NCI-H2029 treated with DMSO at 0.1 percent for 48 hours (cell line): ENCODE measurements around the gene PRKCZ.

Experiments used
- DNase-seq: peaks from one replicate; lab custom pipeline; 2025; lab: John Stamatoyannopoulos, UW

PRKCZ gene

GRCh38 chr1:2194898-2195673 is 144.9 kb downstream of the PRKCZ start:
- DNase-seq: peak; percentile 10

GRCh38 chr1:2195785-2196184 is 145.6 kb downstream of the PRKCZ start:
- no peak for DNase-seq

DNA sequence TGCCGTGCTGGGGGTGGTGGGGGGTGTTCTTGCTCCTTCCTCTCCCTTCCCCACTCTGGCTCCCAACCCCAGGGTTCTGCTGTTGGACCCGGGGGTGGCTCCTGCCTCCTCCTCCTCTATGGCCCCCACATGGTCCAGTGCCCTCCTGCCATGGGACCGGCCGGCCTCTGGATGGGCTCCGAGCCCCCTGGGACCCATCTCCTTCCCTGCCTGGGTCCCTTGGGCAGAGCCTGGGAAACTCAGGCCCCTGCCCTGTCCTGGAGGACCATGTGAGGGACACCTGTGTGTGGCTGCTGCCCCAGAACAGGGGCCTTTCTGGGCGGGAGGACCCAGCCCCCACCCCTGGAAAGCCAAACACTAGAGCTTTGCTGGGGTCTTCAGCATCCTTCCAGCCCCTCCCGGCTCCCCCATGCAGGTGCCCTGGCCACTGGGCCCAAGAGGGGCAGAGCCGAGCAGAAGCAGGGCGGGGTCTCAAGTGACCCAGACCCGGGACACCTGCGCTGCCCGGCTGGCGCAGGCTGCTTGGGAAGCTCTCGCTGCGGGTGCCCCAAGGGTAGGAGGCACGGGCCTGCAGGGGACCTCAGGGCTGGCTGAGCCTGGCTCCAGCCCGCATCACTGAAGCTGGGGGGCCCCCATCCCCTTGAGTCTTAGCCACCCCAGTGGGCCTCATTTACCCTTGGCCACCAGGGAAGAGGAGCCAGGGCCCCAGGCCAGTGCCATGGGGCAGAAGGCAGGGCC is 146.9 kb downstream of the PRKCZ start:
- DNase-seq: no peak

GRCh38 chr1:2197707-2198165 is 147.5 kb downstream of the PRKCZ start:
- DNase-seq: no peak

DNA sequence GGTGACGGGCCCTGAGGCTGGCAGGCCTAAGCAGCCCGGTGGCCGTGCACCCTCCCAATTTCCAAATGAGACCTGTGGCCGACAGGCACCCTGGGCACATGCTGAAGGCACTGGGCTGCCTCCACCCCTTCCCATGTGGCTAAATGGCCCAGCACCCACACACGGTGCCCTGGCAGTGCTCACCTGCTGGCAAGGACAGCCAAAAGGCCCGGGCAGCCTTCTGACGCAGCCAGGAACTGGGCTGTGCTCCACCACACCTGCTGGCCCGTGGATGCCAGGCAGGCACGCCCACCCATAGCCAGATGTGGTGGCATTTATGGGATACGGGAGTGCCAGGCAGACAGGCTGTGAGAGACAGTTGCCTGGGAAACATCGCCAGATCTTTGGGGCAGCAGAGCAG is 148.4 kb downstream of the PRKCZ start:
- DNase-seq: no peak

- no peak for DNase-seq
Measured at GRCh38 chr1:2199042-2199810, 149.0 kb downstream of the PRKCZ start.

DNA sequence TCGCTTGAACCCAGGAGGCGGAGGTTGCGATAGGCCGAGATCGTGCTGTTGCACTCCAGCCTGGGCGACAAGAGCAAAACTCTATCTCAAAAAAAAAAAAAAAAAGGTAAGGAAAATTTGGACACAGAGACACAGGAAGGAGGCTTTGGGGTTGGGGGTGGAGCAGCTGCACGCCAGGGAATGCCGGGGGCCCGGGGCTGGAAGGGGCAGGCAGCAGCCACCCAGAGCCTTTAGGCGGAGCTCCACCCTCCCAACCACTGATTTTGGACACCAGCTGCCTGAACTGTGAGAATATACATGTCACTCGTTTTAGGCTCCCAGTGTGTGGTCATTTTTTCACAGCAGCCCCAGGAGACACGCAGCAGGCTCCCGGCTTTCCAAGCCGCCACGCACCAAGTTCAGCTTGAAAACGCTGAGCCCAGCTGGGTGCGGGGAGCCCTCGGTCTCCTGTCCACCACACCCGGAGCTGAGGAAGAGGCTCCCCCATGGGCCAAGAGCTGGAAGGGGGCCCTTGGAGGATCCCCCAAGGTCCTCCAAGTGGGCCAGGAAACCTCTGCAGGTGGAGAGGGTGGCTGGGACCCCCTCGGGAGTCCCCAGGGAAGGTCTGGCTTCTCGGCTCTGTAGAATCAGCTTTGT is 150.2 kb downstream of the PRKCZ start:
- DNase-seq: no peak

DNA sequence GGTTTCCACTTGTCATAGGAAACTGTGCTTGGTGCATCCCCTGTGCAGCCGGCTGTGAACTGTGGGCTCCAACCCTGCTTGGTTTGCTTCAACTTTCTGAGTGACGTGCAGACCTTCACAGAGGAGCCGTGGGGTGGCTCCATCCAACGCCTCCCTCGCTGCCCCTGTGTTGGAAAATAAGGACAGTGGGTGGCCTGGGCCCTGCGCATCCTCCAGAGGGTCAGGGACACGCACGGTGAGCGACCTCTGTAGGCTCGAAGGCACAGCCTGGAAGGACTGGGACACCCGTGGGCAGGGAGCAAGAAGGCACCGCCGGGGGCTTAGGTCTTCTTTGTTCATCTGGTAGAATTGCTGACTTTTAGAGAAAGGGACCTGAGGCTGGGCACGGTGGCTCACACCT is 150.9 kb downstream of the PRKCZ start:
- DNase-seq: no peak

DNA sequence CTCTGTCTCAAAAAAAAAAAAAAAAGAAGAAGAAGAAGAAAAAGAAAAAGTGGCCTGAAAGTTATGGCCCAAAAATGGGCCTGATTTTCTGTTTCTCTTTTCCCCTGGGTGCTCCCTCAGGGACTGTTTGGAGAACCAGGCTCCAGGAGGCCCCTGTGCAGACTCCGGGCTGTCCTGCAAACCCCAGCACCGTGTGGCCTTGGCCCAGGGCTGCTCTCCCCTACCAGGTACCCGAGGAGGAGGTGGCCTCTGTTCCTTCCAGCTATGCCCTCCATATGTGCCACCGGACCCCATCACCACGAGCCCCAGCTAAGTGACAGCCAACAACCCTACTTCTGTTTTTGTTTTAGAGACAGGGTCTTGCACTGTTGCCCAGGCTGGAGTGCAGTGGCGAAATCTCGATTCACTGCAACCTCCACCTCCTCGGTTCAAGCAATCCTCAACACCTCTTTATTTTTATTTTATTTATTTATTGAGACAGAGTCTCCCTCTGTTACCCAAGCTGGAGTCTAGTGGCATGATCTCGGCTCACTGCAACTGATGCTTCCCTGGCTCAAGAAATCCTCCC is 151.9 kb downstream of the PRKCZ start:
- no peak for DNase-seq

DNA sequence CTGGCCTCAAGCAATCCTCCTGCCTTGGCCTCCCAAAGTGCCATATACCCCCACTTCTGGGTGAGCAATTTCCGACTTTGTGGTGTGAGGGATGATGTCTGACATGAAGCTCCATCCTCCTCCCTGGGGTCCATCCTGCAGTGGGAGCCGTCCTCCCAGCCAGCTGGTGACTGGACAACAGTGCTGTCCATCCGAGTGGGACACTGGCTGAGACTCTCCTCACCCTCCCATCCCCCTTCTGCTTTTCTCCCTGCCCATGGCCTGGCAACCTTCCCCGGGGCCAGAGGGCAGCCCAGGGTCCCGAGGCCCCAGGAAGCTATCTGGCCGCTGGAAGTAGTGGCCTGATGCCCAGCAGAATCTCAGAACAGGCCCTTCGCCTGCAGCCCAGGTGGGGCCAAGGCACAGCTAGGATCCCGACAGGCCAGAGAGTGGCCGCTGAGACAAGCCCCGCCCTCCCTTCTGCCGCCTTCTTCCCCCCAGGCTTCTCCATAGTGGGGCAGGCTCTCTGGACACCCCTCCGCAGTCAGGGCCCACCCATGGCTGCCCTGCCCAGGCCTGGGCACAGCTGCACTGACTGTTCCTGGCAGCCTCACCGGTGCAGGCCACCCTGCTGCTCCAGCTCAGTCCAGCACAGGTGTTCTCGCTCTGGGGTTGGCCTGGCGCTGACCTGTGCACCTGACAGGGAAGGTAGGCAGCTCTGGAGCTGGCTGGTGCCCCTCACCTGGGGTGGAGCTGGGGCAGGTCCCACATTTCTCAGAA is 152.8 kb downstream of the PRKCZ start:
- DNase-seq: no peak

DNA sequence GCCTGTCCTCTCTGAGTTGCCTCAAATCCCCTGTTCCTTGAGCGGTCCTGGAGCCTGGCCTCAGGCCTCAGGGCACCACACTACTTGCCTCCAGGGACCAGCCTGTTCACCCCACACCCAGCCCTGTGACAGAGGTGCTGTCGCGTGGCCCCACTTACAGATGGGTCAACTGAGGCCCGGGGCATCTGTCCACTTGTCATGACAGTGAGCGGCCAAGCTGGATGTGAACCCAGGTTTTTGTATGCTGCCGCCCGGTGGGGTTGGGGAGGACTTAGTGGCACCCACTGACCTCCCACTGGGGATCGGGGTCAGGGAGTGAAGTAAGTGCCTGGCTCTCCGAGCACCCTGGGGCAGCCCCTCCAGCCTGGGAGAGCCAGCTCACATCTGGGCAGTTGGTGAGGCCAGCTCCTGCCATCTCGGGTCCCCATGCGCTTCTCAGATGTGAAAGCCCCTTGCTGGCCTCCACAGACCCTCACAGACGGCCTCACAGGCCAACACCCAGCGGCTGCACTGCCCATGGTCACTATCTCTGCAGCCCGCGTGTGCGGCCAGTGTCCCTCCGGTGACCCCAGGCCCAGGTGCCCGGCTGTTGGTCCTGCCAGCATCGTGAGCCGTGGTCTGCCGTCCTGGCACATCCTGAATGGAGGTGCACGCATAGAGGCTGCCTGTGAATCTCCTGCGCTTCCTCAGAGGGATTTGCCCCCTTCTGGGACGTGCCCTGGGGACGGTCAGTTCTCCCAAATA is 153.6 kb downstream of the PRKCZ start:
- no peak for DNase-seq

DNA sequence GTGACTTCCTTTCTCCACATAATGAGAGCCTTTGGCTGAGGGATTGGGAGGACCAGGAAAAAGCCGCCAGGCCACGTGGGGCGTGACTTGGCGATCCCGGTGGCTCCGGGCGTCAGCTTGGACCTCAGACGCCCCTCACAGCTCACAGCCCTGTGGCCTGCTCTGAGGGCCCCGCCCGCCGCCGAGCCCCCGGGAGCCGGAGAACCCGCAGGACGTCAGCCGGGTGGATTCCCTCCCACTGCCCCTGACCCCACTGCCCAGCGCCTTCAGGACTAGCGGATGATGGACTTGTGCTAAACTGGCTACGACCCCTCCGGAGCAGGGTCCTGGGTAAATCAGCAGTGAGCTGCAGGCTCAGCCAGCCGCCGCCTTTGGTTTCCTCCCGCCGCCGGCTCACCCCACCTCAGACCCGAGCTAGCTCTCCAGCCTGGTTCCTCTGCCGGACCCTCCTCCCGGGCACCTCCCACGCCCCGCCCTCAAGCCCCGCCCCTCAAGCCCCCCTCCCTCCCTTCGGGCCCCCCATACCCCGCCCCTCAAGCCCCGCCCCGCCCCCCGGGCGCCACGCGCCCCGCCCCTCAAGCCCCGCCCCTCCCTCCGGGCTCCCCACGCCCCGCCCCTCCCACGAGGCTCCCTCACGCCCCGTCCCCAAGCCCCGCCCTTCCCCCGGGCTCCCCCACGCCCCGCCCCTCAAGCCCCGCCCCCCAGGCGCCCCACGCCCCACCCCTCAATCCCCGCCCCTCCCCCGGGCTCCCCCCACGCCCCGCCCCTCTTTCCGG is 154.4 kb downstream of the PRKCZ start:
- DNase-seq: no peak

DNA sequence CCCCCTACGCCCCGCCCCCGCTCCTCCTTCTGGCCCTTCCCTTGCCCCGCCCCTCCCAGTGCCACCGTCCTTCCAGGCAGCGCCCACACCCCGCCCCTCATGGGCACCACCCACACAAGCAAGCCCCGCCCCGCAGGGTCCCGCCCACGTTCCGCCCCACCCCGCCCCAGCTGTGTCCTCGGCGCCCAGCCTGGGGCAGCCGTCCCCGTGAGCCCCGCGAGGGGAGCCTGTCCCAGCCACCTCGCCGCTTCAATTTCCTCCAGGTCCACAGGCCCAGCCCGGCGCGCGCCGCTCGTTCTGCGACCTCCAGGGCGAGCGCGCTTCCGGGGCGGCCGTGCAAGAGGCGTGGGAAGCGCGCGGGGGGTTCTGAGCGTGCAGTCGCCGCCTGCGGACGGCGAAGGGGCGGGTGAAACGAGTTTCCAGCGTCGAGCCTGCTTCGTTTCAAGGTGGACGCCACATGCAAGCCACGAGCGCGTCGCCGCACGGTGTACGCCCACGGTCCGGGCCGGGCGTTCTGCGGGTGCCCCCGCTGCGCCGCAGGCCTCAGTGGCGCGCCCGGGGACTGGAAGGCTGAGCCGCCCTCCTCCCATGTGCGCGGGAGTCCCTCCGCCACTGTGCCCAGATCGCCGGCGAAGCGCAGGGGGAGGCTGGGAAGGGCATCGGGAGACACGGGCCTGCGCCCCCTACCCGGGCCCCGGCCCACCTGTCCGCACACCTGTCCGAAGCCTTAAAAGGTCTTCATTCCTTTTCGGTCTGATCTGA is 155.2 kb downstream of the PRKCZ start:
- peak; percentile 29 for DNase-seq

DNA sequence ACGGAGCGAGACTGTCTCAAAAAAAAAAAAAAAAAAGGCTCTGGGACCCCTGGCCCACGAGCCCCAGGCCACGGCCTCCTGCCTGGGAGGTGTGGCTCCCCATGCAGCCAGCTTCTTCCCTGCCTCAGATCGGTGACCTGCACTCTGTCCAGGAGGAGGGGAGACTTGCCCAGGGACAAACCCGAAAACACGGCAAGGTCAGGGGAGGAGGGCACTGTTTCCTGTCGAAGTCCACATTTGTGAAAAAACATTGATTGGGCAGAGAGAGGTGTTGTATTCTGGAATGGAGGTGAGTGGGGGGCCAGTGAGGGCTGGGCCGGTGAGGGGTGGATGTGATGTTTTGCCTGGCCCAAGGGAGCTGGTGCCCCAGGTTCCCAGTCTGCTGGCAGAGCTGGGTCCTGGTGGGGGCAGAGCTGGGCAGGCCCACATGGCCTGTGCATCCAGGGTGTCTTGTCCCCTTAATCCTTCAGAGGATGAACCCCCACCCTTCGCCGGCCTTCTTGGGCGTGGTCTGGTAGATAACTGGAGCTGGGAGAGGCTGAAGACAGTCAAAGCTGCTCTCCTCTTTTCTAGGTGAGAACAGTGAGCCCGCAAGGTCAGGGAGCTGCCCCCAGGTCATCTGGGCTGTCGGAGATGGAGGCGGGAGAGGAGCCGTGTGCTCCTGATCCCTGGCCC is 156.7 kb downstream of the PRKCZ start:
- DNase-seq: no peak

DNA sequence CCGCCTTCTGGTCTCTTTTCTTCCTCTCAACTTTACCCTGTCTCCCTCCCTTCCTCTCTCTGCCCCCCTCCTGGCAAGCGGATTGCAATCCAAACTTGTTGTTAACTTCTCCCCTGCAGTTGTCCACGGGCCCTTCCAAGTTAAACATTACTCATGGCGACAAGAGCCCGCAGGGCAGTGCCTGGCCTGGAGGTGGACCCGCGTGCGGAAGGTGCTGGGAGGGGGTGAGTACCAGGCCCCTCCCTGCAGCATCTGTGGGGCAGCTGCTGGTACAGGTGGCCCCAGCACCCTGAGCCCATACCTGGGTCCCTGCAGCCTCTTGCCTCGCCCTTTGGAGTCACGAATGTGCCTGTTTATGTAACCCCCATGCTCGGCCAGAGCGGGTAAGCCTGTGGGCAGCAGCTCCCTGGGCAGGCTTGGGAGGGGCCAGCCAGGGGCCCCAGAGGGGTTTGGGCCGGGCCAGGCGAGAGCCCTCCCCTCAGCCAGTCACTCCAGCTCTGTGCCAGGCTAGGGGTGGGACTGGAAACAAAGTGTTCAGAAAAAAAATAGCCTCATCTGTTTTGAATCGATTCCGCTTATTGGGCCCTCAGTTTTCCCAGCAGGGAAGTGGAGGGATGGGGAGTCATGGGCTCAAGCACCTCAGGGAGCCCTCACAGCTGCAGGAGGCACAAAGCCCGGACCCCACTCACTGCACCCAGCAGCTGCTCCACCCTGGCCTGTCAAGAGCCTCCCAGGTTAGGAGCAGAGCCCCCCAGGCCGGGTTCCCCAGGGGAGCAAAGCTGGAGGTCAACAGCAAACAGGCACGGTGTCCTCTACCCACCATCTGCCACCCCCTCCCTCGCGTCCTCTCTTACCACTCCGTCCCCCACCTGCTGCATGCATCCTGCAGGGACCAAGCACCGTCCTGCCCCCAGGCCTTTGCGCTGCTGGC is 158.4 kb downstream of the PRKCZ start:
- no peak for DNase-seq

DNA sequence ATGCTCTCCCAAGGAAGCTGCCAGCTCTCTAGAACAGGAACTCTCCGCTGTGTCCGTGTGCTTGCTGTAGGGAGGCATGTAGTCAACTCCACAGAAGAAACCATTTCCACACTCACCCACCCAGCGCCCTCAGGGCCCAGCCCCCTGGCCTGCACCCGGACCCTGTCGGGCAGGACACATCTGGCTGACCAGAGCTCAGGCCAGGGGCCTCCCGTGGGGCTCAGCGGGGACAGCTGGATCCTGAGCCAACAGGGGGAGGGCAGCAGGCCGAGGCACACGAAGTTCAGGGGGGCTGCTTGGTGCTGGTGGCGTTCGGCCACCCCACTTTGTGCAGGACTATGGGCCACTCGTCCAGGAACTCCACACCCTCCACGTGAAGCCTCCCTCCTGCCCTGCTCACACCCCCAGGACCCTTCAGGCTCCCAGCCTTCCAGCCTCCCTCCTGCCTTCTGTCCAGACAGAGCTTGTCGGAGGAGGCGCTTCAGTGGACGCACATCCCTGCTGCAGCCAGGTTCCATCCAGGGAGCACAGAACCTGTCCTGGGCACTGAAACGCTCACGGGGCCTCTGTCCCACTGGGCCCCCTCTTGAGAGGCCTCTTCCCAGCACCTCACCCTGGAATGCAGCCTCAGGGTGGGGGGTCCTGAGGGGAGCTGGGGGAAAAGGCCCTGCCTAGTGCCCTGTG is 159.3 kb downstream of the PRKCZ start:
- no peak for DNase-seq
